NCI-H1694 (cell line): Measurements from ENCODE around the gene TRANK1.
"Not testable (repeated sequence)": the region's sequence is repeated elsewhere in the genome, so short reads cannot be mapped to it uniquely, and the experiment has no call there.

Source experiments
- DNase-seq: peaks from one replicate; lab custom pipeline; 2025; lab: John Stamatoyannopoulos, UW

TRANK1 gene

DNA sequence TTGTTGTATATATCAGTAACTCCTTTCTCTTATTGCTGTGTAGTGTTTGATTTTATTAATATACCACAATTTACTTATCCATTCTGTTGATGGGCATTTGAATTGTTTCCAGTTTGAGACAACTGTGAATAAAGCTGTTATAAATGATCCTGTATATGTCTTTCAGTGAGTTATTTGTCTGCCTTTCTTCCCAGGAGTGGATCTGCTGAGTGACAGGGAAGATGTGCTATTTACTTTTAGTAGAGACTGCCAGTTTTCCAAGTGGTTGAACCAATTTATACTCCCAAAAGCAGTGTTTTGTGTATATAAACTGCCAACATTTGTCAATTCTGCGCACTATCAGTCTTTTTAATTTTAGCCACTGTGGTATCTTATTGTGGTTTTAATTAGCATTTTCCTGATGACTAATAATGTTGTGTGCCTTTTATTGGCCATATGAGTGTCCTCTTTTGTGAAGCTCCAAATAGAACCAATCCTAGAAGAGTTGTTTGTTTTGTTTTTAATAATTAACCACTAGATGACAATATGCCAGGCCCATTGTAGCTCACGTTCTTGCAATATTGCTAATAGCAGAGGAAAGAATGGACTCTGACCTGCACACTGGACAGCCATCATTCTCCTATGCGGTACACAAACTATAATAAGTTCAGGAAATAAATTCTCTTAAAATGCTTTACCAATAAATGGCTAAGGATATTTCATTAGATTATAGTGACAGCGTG lies 25.3 kb downstream of the TRANK1 start:
- no peak for DNase-seq

DNA sequence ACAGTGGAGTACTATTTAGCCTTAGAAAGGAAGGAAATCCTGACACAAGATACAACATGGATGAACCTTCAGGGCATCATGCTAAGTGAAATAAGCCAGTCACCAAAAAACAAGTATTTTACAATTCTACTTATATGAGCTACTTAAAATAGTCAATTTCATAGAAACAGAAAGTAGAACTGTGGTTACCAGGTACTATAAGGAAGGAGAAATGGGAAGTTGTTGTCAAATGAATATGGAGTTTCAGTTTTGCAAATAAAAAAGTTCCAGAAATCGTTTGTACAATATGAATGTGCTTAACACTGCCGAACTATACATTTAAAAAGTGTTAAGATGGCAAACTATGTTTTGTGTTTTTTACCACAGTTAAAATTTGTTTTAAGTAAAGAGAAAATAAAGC lies 26.8 kb downstream of the TRANK1 start:
- DNase-seq: no peak

GRCh38 chr3:36911990-36912804 lies 32.7 kb downstream of the TRANK1 start:
- DNase-seq: no peak

GRCh38 chr3:36909666-36910065 lies 35.2 kb downstream of the TRANK1 start:
- DNase-seq: no peak

GRCh38 chr3:36909181-36909580 lies 35.7 kb downstream of the TRANK1 start:
- no peak for DNase-seq

DNA sequence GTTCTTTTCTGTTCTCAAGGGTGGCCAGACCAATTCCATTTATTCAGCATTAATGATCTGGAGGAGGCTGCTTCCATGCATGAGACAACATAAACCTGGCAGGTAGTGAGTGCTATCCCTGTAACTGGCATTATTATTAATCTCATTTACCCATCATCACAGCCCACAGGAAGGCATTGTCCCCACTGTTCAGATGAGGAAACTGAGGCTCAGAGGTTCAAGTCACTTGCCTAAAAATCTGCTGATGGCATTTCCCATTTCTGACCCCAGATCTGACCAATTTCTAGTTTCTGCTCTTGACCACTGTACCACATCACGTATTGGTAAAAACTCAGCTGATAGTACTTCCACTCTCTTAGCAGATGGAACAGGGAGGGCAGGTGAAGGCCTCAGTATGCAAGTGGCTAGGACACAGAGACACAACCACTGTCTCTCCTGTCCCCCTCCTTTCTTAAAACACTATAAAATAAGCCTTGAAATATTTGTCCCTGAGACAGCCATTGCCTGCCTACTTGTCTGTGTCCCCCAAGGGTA lies 36.1 kb downstream of the TRANK1 start:
- DNase-seq: no peak

GRCh38 chr3:36907911-36908646 lies 36.8 kb downstream of the TRANK1 start:
- DNase-seq: no peak

- no peak for DNase-seq
Observed at GRCh38 chr3:36906504-36907149, 38.2 kb downstream of the TRANK1 start.

GRCh38 chr3:36905545-36905944 lies 39.3 kb downstream of the TRANK1 start:
- no peak for DNase-seq

DNA sequence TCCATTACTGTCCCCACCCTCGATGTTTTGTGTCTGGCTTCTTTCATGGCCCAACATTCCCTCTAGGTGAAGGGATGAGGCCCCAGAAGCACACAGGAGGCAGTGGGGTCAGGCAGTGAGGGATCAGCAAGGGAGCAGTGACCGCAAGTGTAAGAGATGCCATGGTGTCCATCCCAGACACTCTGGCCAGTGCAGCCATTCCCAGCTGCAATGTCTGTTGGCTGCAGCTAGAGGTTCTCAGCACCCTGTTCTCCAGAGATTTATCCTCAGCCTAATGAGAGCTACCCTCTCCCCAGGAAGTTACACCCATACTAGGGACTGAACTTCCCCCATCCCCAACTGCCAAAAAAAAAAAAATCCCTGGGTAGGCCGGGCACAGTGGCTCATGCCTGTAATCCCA lies 40.2 kb downstream of the TRANK1 start:
- DNase-seq: no peak

DNA sequence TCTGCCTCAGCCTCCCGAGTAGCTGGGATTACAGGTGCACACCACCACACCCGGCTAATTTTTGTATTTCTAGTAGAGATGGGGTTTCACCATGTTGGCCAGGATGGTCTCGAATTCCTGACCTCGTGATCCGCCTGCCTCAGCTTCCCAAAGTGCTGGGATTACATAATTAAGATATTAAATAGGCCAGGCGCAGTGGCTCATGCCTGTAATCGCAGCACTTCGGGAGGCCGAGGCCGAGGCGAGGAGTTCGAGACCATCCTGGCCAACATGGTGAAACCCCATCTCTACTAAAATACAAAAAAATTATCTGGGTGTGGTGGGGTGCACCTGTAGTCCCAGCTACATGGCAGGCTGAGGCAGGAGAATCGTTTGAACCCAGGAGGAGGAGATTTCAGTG lies 40.8 kb downstream of the TRANK1 start:
- DNase-seq: not testable (repeated sequence)

DNA sequence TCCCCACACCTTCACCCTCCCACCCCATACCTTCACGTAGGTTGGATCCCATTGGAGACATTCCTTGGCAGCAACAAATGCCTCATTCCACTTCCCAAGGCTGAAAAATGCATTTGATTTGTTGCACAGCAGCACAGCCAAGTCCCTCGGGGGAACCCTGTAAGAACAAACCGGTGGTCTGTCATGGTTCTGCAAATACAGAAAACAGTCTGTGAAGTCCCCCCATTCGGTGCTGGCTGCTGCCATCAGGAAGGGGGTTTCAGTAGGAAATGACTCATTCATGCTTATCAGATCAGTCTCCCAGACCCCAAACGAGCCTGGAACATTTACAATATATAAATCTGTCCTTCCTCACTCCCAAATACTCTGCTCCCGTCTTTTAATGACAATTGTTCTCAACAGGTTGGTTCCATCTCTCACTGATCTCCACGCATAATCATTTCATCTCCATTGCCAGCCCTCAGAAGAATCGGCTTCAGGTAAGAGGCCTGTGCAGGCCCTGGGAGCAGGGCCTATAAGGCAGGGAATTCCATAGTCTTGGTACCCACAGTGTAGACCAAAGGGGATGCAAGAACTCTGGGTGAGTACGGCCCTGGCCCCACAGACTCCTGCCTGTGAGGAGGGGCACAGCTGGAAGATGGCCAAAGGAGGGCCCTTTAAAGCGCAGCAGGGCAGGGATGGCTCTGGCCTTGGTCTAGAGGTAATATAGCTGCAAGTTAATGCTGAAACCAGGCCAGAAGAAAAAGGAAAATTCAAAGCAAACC lies 41.6 kb downstream of the TRANK1 start:
- DNase-seq: no peak

DNA sequence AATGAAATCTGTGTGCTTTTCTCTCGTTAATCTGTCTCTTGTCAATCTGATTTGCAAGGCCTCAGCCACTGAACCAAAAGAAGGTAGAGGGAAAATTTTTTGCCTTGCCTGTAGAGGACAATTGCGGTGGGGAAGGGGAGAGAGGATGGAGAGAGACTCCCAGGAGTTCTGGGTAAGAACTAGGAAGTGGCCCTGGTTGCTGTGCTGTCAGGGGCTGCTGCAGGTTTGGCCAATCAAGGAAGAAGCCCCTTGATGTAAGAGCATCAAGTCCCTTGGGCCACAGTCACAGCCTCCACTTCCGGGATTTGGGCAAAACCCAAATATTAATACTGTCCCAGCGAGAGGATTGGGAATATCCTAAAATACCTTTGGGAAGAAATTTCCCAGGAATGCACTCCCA lies 43.3 kb downstream of the TRANK1 start:
- no peak for DNase-seq

- no peak for DNase-seq
Observed at GRCh38 chr3:36900474-36901443, 44.1 kb downstream of the TRANK1 start.

DNA sequence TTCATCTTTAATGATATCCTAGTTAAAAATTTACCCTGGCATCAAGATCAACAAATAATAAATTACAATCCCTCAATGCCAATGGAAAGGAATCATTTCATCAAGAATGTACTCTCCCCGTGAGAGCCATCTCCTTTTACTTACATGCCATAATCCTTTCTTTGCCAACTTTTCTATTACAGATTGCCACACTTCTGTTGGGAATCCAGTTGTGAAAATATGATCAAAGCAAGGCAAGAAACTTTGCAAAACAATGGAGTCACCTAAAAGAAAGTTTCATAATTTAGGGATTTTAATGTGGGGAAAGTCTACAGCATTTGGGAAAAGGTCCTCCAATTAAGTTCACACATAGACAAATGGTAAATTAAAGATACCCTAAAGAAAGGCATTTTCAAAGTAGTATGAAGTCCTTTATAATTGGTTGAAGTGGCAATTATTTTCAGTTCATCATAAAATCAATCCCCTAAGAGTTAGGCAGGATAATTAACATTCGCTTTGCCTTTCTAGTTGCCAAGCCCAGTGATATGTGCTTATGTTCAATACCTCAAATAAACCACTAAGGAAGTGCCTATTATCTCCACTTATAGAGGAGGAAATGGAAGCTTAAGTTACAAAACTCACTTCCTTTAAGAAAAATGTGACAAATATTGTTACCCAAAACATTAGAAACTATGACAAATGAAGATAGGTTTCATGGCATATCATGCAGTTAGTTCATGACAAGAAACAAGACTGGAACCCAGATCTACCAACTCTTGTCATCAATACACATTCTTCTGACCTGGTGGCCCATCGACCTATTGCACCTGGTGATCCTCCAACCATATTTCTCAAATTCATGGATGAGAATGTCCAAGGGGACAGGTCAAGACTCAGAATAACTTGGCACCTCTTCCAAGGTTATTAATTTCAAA lies 49.1 kb downstream of the TRANK1 start:
- DNase-seq: no peak

DNA sequence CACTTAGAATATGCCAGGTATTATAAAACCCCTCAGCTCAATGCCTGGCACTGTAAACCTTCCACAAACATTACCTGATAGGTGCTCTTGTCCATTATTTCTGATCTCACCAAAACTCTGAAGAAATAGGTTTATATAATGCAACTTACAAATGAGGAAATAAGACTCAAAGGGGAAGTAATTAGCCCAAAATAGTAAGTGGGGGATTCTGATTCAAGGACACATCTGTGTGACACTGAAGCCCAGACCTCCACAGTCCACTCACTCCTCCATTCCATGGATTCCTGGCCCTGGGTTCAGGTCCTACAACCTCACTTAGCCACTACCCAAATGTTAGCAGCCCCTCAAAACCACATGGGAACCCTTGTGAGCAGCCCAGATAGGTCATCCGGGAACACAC lies 49.9 kb downstream of the TRANK1 start:
- DNase-seq: no peak

DNA sequence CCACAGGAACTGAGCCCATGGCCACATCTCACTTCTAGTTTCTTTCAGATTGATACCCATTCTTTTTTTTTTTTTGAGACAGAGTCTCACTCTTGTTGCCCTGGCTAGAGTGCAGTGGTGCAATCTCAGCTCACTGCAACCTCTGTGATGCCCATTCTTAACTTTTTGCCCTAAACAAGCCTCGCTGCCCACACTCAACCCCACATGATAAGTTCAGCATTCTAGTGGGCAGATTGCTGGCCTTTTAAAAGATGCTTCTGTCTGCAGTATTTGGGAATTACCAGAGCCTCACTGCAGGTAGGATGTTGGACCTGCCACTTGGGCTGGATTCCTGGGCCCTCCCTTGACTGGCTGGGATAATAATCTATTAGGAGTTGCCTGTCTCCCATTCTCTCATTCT lies 51.0 kb downstream of the TRANK1 start:
- no peak for DNase-seq

DNA sequence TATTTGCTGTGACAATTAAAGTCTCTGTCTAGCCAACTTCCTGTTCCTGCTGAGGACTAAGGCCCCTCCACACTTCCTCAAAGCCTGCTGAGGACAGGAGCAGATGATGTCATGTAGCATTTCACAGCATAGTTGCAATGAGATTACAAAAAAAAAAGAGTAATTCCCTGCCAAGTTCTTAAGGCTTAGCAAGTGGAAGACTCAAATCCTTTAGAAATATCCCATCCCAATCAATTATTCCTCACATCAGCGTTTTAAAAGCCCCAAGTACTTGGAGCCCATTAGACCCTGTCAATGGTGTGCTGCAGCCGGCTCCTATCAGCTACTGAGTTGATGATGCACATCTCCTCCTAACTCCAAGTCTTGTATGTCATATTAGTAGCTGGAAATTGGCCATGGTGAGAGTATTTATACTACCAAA lies 51.7 kb downstream of the TRANK1 start:
- no peak for DNase-seq
